ENCODE results near the gene ATP10A. TPM values are rescaled to one million over a fixed set of nuclear protein-coding genes. Genes with fewer than 3 reads are reported as not detected.
A peak's percentile ranks its signal among the peaks of the same experiment; 100 is the strongest.

The ATP10A gene
- total and polyA plus RNA-seq, 2 of the 8 experiments (the other 6 are each of a cell fraction or from before 2014, with no cell fraction given): 2.0 to 2.8 TPM

DNA sequence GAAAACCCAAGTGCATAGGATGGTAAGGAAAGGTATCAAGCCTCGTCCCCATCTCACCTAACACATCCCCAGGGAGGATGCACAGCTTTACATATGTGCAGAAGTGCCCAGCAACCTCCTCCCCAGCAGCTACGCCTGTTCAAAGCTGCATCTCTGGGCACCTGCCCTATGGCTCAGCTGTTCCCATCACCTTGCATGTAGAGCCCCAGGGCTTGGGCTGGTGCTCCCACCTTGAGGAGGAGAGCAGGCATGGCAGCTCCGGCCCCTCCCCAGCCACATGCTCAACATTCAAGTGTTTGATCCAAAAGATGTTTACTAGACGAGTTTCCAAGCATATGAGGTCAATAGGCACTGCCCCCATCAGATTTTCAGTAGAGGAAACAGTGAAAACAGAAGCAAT lies 173.5 kb downstream of the ATP10A start:
- H2AFZ ChIP-seq (ENCODE audit: low read length): no peak overlapping the region
- TF ChIP-seq KDM5A (IDR thresholded peaks at IDR 0.05; ENCODE audit: low read length) (no peak), RAD21 (IDR thresholded peaks at IDR 0.05 in 1 of 2, conservative IDR thresholded peaks at IDR 0.05 in 1 of 2; ENCODE audit: low read depth in 2 of 2, low read length in 2 of 2) (peak; percentile 82 to 88)

More for the DNA sequence above, 173.5 kb downstream of the ATP10A start:
- no peak for FAIRE-seq
- no peaks in the 10 kb centered on the region for H3K9me3 ChIP-seq (ENCODE audit: insufficient read depth in 2 of 2, low read depth in 1 of 2, low read length in 1 of 2)
- H4K5ac ChIP-seq (ENCODE audit: insufficient read length, low read depth, low read length): no peak overlapping the region
- DNase-seq (ENCODE audit: low read depth in 1 of 2, low spot score in 2 of 2): no peak
- H3K4me3 ChIP-seq (ENCODE audit: extremely low read depth in 1 of 4, insufficient read depth in 2 of 4, low read depth in 3 of 4, low read length in 4 of 4): no peak overlapping the region
- no peak overlapping the region for H3K18ac ChIP-seq (ENCODE audit: extremely low read depth, low read length)
- H3K23ac ChIP-seq (ENCODE audit: insufficient read length): no peak overlapping the region
- H2BK12ac ChIP-seq (ENCODE audit: low read depth, low read length): peak overlapping the region; percentile 23; the same call in 1 of the 2 replicates
- H2BK5ac ChIP-seq (ENCODE audit: low read depth, low read length): no peak overlapping the region
- no peak overlapping the region for H3K4me2 ChIP-seq (ENCODE audit: insufficient read depth in 1 of 2, low read depth in 2 of 2, low read length in 2 of 2)
- no peak overlapping the region for H2BK15ac ChIP-seq (ENCODE audit: low read length)
- CTCF ChIA-PET (ENCODE audit: partially characterized antibody): interaction anchor here (0.7 to 6.4 kb wide), 28 partner anchors 8 to 244 kb away, joined by 3 to 119 read pairs (median 4); no protein-coding TSS in a partner anchor
- H4K91ac ChIP-seq (replicated peaks; ENCODE audit: insufficient read length, low read length): no peak overlapping the region
- no peaks in the 10 kb centered on the region for H3K79me2 ChIP-seq (ENCODE audit: control insufficient read depth in 1 of 2, insufficient read depth in 2 of 2, low read length in 2 of 2)
- peaks cover 0 to 8% (median 0%) of the 10 kb centered on the region in 4 experiments; a peak in 2 of 7 replicates for H3K4me1 ChIP-seq (replicated peaks in 1 of 4; ENCODE audit: control insufficient read depth in 3 of 4, insufficient read depth in 4 of 4, low read length in 3 of 4)
- H2AK5ac ChIP-seq (ENCODE audit: low read depth, low read length): no peak overlapping the region
- no peak overlapping the region for H4K8ac ChIP-seq (ENCODE audit: extremely low read depth, insufficient read depth, low read length)
- no peak overlapping the region for H3K9ac ChIP-seq (replicated peaks in 1 of 4; ENCODE audit: extremely low read depth in 1 of 4, low read depth in 3 of 4, low read length in 3 of 4)
- H3K36me3 ChIP-seq (ENCODE audit: control insufficient read depth in 2 of 4, insufficient read depth in 4 of 4, low read length in 3 of 4): no peaks in the 10 kb centered on the region
- H3K79me1 ChIP-seq (ENCODE audit: low read depth, low read length): no peaks in the 10 kb centered on the region
- no peak overlapping the region for H3K4ac ChIP-seq (replicated peaks; ENCODE audit: insufficient read length, low read depth, low read length)
- POLR2A ChIA-PET (ENCODE audit: partially characterized antibody): no interaction called here
- no peaks in the 10 kb centered on the region for H3K27me3 ChIP-seq (replicated peaks in 1 of 4; ENCODE audit: control insufficient read depth in 3 of 4, extremely low read depth in 1 of 4, insufficient read depth in 3 of 4, low read length in 3 of 4)
- H3K23me2 ChIP-seq (ENCODE audit: low read depth, low read length): no peaks in the 10 kb centered on the region
- no peak overlapping the region for H2BK120ac ChIP-seq (replicated peaks; ENCODE audit: low read depth, low read length)
- WGBS, 2 experiments (ENCODE audit: extremely low coverage in 1 of 2, insufficient coverage in 1 of 2, insufficient read length in 1 of 2, insufficient replicate concordance in 2 of 2, low coverage in 1 of 2, low lambda C conversion rate in 2 of 2, missing lambda C conversion rate in 1 of 2): 76% methylated on average over 4 of the region's 4 CpGs; no CpG with 5 or more reads in 1 of the 2 experiments
- no peak overlapping the region for H3K14ac ChIP-seq (ENCODE audit: insufficient read length)
- H3K27ac ChIP-seq (ENCODE audit: low read depth, low read length): no peak overlapping the region
- no peaks in the 10 kb centered on the region for H4K20me1 ChIP-seq (replicated peaks in 1 of 2; ENCODE audit: control insufficient read depth in 1 of 2, insufficient read depth in 2 of 2, low read length in 2 of 2)
- no peak overlapping the region for H2BK20ac ChIP-seq (ENCODE audit: low read length)
- H3K56ac ChIP-seq (replicated peaks; ENCODE audit: insufficient read length, low read depth, low read length): no peak overlapping the region

All from H1 (cell line).